ENCODE data around the gene ABCG1. TPM values are rescaled to one million over a fixed set of nuclear protein-coding genes. Genes with fewer than 3 reads are reported as not detected.

ABCG1 gene
- total and polyA plus RNA-seq, 2 experiments from 2014 or later = 1.3 to 4.4 TPM

DNA sequence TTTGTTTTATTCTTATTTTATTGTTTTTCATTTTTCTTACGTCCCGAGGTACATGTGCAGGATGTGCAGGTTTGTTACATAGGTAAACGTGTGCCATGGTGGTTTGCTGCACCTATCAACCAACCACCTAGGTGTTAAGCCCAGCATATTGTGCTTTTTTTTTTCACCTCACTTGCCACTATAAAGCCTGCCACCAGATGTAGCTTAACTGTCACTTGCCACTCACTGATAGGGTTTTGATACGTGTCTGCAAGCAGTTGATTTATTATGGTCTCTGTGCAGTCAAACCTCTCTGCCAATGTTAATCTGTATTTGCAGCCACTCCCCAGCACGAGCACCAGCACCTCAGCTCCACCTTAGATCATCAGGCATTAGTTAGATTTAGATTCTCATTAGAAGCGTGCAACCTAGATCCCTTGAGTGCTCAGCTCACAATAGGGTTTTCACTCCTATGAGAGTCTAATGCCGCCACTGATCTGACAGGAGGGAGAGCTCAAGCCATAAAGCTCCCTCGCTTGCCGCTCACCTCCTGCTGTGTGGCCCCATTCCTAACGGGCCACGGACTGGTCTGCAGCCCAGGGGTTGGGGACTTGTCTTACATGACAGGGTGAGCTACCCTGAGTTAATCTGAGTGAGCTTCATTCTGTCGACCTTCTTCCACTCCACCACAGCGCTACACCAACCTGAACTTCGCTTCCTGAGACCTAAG lies 17.9 kb upstream of the ABCG1 start (continued):
- TF ChIP-seq JUNB (IDR thresholded peaks at IDR 0.05; ENCODE audit: unreplicated experiment) (no peak), CREB1 (CRISPR knock-in tag; IDR thresholded peaks at IDR 0.05; ENCODE audit: low read depth) (no peak), POLR2AphosphoS5 (IDR thresholded peaks at IDR 0.05; ENCODE audit: low read depth) (no peak), ZNF331 (CRISPR knock-in tag; IDR thresholded peaks at IDR 0.05; ENCODE audit: low read depth) (no peak), NANOG (IDR thresholded peaks at IDR 0.05; ENCODE audit: borderline replicate concordance) (no peak), ZNF114 (CRISPR knock-in tag; IDR thresholded peaks at IDR 0.05) (no peak), EZH2 (IDR thresholded peaks at IDR 0.05; ENCODE audit: low read depth, unreplicated experiment) (no peak), EZH2phosphoT487 (IDR thresholded peaks at IDR 0.05; ENCODE audit: unreplicated experiment) (no peak), STAT1 (IDR thresholded peaks at IDR 0.05; ENCODE audit: unreplicated experiment) (no peak)
- TF ChIP-seq, protein P1, sequence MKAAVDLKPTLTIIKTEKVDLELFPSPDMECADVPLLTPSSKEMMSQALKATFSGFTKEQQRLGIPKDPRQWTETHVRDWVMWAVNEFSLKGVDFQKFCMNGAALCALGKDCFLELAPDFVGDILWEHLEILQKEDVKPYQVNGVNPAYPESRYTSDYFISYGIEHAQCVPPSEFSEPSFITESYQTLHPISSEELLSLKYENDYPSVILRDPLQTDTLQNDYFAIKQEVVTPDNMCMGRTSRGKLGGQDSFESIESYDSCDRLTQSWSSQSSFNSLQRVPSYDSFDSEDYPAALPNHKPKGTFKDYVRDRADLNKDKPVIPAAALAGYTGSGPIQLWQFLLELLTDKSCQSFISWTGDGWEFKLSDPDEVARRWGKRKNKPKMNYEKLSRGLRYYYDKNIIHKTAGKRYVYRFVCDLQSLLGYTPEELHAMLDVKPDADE (IDR thresholded peaks at IDR 0.05) = no peak
- TF ChIP-seq, protein P2, sequence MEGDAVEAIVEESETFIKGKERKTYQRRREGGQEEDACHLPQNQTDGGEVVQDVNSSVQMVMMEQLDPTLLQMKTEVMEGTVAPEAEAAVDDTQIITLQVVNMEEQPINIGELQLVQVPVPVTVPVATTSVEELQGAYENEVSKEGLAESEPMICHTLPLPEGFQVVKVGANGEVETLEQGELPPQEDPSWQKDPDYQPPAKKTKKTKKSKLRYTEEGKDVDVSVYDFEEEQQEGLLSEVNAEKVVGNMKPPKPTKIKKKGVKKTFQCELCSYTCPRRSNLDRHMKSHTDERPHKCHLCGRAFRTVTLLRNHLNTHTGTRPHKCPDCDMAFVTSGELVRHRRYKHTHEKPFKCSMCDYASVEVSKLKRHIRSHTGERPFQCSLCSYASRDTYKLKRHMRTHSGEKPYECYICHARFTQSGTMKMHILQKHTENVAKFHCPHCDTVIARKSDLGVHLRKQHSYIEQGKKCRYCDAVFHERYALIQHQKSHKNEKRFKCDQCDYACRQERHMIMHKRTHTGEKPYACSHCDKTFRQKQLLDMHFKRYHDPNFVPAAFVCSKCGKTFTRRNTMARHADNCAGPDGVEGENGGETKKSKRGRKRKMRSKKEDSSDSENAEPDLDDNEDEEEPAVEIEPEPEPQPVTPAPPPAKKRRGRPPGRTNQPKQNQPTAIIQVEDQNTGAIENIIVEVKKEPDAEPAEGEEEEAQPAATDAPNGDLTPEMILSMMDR (conservative IDR thresholded peaks at IDR 0.05; ENCODE audit: low read depth in 2 of 2) = no peak

DNA sequence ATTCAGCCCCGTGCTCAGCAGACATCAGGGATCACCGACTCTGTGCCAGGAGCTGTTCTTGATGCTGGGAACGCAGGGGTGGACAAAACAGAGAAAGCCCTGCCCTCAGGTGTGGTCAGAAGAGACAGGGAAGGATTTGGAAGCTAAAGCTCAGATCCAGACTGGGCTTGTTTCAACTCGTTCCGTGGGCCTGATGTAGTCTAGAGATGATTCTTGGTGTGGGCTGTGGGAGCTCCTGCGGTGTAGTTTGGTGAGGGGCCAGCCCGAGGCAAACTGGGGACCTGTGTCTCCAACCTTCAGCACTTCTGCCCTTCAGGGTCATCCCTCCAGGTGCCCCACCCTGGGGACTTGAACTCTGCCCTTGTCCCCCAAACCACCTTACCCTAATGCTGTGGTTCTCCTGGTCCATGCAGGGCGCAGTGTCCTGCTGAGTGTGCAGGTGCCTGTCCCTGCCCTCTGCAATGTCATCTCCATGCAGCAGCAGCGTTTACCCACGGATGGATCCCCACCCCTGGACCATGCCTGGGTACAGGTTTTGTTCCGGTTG lies 17.3 kb upstream of the ABCG1 start:
- Histone ChIP-seq H3K4me3 (no peak overlapping the region), H2AFZ (no peak overlapping the region), H3K79me2 (replicated peaks; ENCODE audit: insufficient read depth) (no peaks in the 10 kb centered on the region), H3K36me3 (ENCODE audit: insufficient read depth) (no peaks in the 10 kb centered on the region), H3K4me2 (no peak overlapping the region), H3K9me2 (ENCODE audit: insufficient read depth) (no peaks in the 10 kb centered on the region), H3F3A (replicated peaks; ENCODE audit: low read depth) (no peaks in the 10 kb centered on the region), H3K27me3 (ENCODE audit: insufficient read depth) (no peaks in the 10 kb centered on the region), H3K27ac (ENCODE audit: low read depth) (no peak overlapping the region), H4K20me1 (replicated peaks; ENCODE audit: insufficient read depth) (no peaks in the 10 kb centered on the region), H3K4me1 (ENCODE audit: insufficient read depth) (no peaks in the 10 kb centered on the region)
- DNase-seq (ENCODE audit: low spot score) (no peak), ATAC-seq (no peak)
- no peaks in the 10 kb centered on the region; the same call in 2 of the 3 replicates for H3K36me3 Mint-ChIP-seq (ENCODE audit: low read depth)
- no peak overlapping the region for H3K4me3 Mint-ChIP-seq
- no peaks in the 10 kb centered on the region for H3K27me3 Mint-ChIP-seq (ENCODE audit: insufficient read depth, low read depth, poor library complexity)
- TF ChIP-seq JUNB (IDR thresholded peaks at IDR 0.05; ENCODE audit: unreplicated experiment) (no peak), STAT1 (IDR thresholded peaks at IDR 0.05; ENCODE audit: unreplicated experiment) (no peak), POLR2AphosphoS5 (IDR thresholded peaks at IDR 0.05; ENCODE audit: low read depth) (no peak), ZNF114 (CRISPR knock-in tag; IDR thresholded peaks at IDR 0.05) (no peak)
- no peaks in the 10 kb centered on the region; the same call in 2 of the 3 replicates for H3K4me1 Mint-ChIP-seq
- H3K27ac Mint-ChIP-seq = no peak overlapping the region
- peaks cover 8% of the 10 kb centered on the region; the same call in 2 of the 3 replicates for H3K9me3 Mint-ChIP-seq

Measured in GM23338 (cell line).